ENCODE measurements around the gene DPT. TPM values are rescaled to one million over a fixed set of nuclear protein-coding genes. Genes with fewer than 3 reads are reported as not detected.

DPT gene
- total RNA-seq, 1 donor, result 1.7 TPM

GRCh38 chr1:168676029-168676812 is 52.8 kb downstream of the DPT start:
- H3K4me3 ChIP-seq (ENCODE audit: low read depth, low read length), result no peak overlapping the region
- DNase-seq (ENCODE audit: low read depth), result no peak
- TF ChIP-seq CTCF (IDR thresholded peaks at IDR 0.05; ENCODE audit: insufficient read depth, low read depth, low read length), result no peak

DNA sequence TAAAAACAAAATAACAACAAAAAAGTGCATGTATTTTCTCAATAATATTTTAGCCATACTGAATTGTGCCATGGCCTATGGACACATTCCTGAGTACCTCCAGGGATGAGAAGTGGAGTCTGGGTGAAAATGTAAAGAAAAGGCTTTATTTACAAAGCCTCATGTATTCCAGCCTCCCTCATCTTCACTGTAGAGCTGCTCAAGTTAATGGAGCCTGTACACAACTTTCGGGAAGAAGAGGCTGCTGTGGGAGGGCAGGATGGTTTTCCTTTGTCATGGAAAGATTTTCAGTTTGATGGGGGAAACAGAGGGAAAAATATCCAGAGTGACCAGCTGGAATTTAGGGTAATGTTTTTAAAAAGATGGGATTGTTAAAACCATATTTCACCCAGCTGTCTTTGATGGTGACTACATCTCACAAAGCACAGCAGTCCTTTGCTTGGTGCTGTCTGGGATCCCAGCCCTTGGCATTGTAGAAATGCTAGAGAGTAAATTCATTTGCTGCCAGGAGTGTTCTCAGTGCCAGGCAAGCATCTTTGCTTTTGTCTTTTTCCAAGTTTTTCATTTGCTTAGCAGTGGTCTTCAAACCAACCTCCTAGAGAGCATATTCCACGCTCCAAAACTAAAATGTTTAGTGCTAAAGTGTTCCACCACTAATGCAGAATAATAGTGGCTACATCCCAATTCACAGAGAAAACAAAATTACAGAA is 54.9 kb downstream of the DPT start:
- H3K4me3 ChIP-seq (ENCODE audit: low read depth, low read length), result no peak overlapping the region
- no peak for DNase-seq (ENCODE audit: low read depth)
- TF ChIP-seq CTCF (IDR thresholded peaks at IDR 0.05; ENCODE audit: insufficient read depth, low read depth, low read length), result no peak

- H3K4me3 ChIP-seq (ENCODE audit: low read depth, low read length), result no peak overlapping the region
- no peak for TF ChIP-seq CTCF (IDR thresholded peaks at IDR 0.05; ENCODE audit: insufficient read depth, low read depth, low read length)
- DNase-seq (ENCODE audit: low read depth), result no peak
Observed at GRCh38 chr1:168672278-168672677, 56.7 kb downstream of the DPT start.

- TF ChIP-seq CTCF (IDR thresholded peaks at IDR 0.05; ENCODE audit: insufficient read depth, low read depth, low read length), result no peak
- no peak overlapping the region for H3K4me3 ChIP-seq (ENCODE audit: low read depth, low read length)
- DNase-seq (ENCODE audit: low read depth), result no peak
Observed at GRCh38 chr1:168671782-168672181, 57.2 kb downstream of the DPT start.

DNA sequence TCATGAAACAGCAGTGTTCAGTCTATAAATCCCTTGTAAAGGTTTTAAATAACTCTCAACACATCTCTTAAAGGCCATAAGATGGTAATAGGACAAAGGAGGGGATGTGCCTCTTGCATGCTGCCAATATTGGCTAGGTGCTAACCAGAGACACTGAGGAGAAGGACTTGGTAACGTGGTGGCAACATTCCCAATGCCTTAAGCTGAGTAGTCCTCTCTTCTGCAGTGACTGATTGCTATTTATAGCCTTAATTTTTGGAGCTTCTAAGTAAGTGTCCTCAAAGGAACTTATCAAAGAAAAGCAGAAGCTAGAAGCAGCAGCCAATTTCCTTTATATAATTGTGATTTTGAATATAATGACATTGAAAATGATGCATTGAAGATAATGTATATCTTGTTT is 63.0 kb downstream of the DPT start:
- no peak overlapping the region for H3K4me3 ChIP-seq (ENCODE audit: low read depth, low read length)
- TF ChIP-seq CTCF (IDR thresholded peaks at IDR 0.05; ENCODE audit: insufficient read depth, low read depth, low read length), result no peak
- no peak for DNase-seq (ENCODE audit: low read depth)

DNA sequence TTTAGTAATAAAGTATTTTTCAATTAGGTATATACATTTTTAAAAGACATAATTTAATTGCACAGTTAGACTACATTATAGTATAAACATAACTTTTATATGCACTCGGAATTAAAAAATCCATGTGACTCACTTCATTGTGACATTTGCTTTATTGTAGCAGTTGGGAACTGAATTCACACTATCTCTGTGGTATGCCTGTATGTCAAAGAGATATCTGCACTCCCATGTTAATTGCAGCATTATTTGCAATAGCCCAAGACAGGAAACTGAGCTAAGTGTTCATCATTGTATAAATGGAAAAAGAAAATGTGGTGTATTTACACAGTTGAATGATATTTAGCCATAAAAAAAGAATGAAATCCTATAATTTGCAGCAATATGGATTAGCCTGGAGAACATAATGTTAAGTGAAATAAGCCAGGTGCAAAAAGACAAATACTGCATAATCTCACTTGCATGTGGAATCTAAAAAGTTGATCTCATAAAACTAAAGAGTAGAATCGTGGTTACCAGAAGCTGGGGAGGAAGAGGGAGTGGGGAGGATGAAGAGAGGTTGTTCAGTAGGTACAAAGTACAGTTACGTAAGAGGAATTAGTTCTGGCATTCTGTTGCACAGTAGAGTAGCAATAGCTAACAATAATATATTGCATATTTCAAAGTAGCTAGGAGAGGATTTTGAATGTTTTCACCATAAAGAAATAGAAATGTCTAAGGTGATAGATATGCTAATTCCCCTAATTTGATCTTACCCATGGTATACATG is 64.8 kb downstream of the DPT start:
- TF ChIP-seq CTCF (IDR thresholded peaks at IDR 0.05; ENCODE audit: insufficient read depth, low read depth, low read length), result no peak
- DNase-seq (ENCODE audit: low read depth), result no peak
- H3K4me3 ChIP-seq (ENCODE audit: low read depth, low read length), result no peak overlapping the region

Data from fibroblast of villous mesenchyme (primary cell).